Keratinocyte (primary cell): Measurements from ENCODE around the gene MRPS14.

Source experiments
- CTCF ChIP-seq, 3 experiments: IDR thresholded peaks in 1 of 3; conservative IDR thresholded peaks in 1 of 3; optimal IDR thresholded peaks in 1 of 3; 2 replicates in 2 of 3; 3 replicates in 1 of 3; pipeline versions ENCODE3 to v1.5.1; 2011; ENCODE audit warnings: low read length in 3 of 3, mild to moderate bottlenecking in 3 of 3, moderate library complexity in 2 of 3, control low read depth in 1 of 3, inconsistent platforms in 1 of 3; ENCODE audit not compliant: insufficient read depth in 2 of 3; ENCODE audit errors: extremely low read depth in 1 of 3
- EZH2 ChIP-seq: IDR thresholded peaks from one replicate; pipeline ENCODE4 v1.6.1; 2012; ENCODE audit warnings: inconsistent platforms, mild to moderate bottlenecking, low read length, moderate library complexity

- TF ChIP-seq CTCF (optimal IDR thresholded peaks at IDR 0.05 in 1 of 3, IDR thresholded peaks at IDR 0.05 in 1 of 3, conservative IDR thresholded peaks at IDR 0.05 in 1 of 3; ENCODE audit: extremely low read depth in 1 of 3, insufficient read depth in 2 of 3, low read length in 3 of 3) (no peak), EZH2 (no peak)
These were observed 57.7 kb downstream of the MRPS14 start for GRCh38 chr1:174965362-174966007.
